IMR-90 (cell line): ENCODE measurements around the gene UBL7. TPM values are rescaled to one million over a fixed set of nuclear protein-coding genes. Genes with fewer than 3 reads are reported as not detected.
"Not testable (repeated sequence)": the region's sequence is repeated elsewhere in the genome, so short reads cannot be mapped to it uniquely, and the experiment has no call there.

Source experiments
- ATAC-seq: fragments of 200-7000 bp; cut with Tn5 transposase; 2 replicates; pipeline ENCODE4 v1.9.1; 2020; ENCODE audit warnings: low read depth, mild to moderate bottlenecking, moderate library complexity
- BruUV-seq: library from RNA; stranded (reverse); fragments of 400-500 nt; replicated peaks from 2 replicates; lab custom pipeline; 2021; lab: Mats Ljungman, UMichigan
- CTCF ChIA-PET: fragments of 300-600 bp; formaldehyde crosslinking; extraction: SDS; loops from one replicate; lab custom pipeline; 2021; ENCODE audit warnings: antibody characterized with exemption; lab: Yijun Ruan, JAX
- POLR2A ChIA-PET: fragments of 300-600 bp; sonication (Branson Sonifier 250); formaldehyde crosslinking; loops from one replicate; lab custom pipeline; 2022; ENCODE audit warnings: antibody characterized with exemption; ENCODE audit not compliant: unreplicated experiment; lab: Charles Lee
- DNase-seq: peaks from one replicate; pipeline ENCODE4 v3.0.0; 2013
- H2AFZ ChIP-seq: replicated peaks from 2 replicates; pipeline ENCODE3; 2013; ENCODE audit warnings: low read length, mild to moderate bottlenecking; ENCODE audit not compliant: poor library complexity
- H2AK5ac ChIP-seq: 2 replicates; pipeline ENCODE4 v1.6.1; 2013; ENCODE audit warnings: low read depth, low read length, inconsistent platforms
- H2AK9ac ChIP-seq: replicated peaks from 2 replicates; pipeline ENCODE3; 2013; ENCODE audit warnings: mild to moderate bottlenecking, low read depth, low read length, moderate library complexity; ENCODE audit not compliant: poor library complexity
- H2BK120ac ChIP-seq: 2 replicates; pipeline ENCODE4 v1.6.1; 2013; ENCODE audit warnings: low read depth, low read length, inconsistent platforms
- H2BK15ac ChIP-seq: 3 replicates; pipeline ENCODE4 v1.6.1; 2013; ENCODE audit warnings: low read depth, low read length, inconsistent platforms
- H2BK20ac ChIP-seq: 2 replicates; pipeline ENCODE4 v1.6.1; 2013; ENCODE audit warnings: low read depth, mild to moderate bottlenecking, inconsistent platforms, low read length, moderate library complexity
- H2BK5ac ChIP-seq: 2 replicates; pipeline ENCODE4 v1.6.1; 2013; ENCODE audit warnings: mild to moderate bottlenecking, low read depth, low read length, inconsistent platforms; ENCODE audit not compliant: poor library complexity, severe bottlenecking
- H3K14ac ChIP-seq: replicated peaks from 2 replicates; pipeline ENCODE4 v1.6.1; 2013; ENCODE audit warnings: low read depth, low read length, inconsistent platforms
- H3K18ac ChIP-seq: 2 replicates; pipeline ENCODE4 v1.6.1; 2013; ENCODE audit warnings: low read depth, low read length, control low read depth
- H3K23ac ChIP-seq: 2 replicates; pipeline ENCODE4 v1.6.1; 2013; ENCODE audit warnings: low read depth, low read length, inconsistent platforms
- H3K27ac ChIP-seq: 2 replicates; pipeline ENCODE4 v1.5.1; 2013; ENCODE audit warnings: mild to moderate bottlenecking, control low read depth, low read length; ENCODE audit not compliant: insufficient read depth
- H3K27me3 ChIP-seq: 2 replicates; pipeline ENCODE4 v1.6.1; 2013; ENCODE audit warnings: low read length; ENCODE audit not compliant: control insufficient read depth, insufficient read depth
- H3K36me3 ChIP-seq: 2 replicates; pipeline ENCODE4 v1.6.1; 2013; ENCODE audit warnings: low read length, mixed read lengths; ENCODE audit not compliant: control insufficient read depth, insufficient read depth
- H3K4ac ChIP-seq: 2 replicates; pipeline ENCODE4 v1.6.1; 2013; ENCODE audit warnings: low read depth, low read length, inconsistent platforms
- H3K4me1 ChIP-seq: 2 replicates; pipeline ENCODE4 v1.6.1; 2013; ENCODE audit warnings: low read length, mixed read lengths; ENCODE audit not compliant: control insufficient read depth, insufficient read depth
- H3K4me2 ChIP-seq: 2 replicates; pipeline ENCODE4 v1.6.1; 2013; ENCODE audit warnings: low read depth, mild to moderate bottlenecking, control low read depth, low read length, moderate library complexity
- H3K4me3 ChIP-seq: 2 replicates; pipeline ENCODE4 v1.5.1; 2013; ENCODE audit warnings: low read depth, mild to moderate bottlenecking, control low read depth, low read length, moderate library complexity; ENCODE audit not compliant: insufficient read depth
- H3K56ac ChIP-seq: 2 replicates; pipeline ENCODE4 v1.6.1; 2013; ENCODE audit warnings: low read length, inconsistent platforms; ENCODE audit not compliant: insufficient read depth; ENCODE audit errors: extremely low read depth
- H3K79me1 ChIP-seq, 2 experiments: 2 replicates each; pipeline ENCODE4 v1.6.1; 2013; ENCODE audit warnings: low read length in 2 of 2, inconsistent platforms in 1 of 2, low read depth in 1 of 2
- H3K9ac ChIP-seq: 2 replicates; pipeline ENCODE4 v1.6.1; 2013; ENCODE audit warnings: low read depth, low read length, control low read depth
- H3K9me1 ChIP-seq: 2 replicates; pipeline ENCODE4 v1.6.1; 2013; ENCODE audit warnings: low read length, inconsistent platforms; ENCODE audit not compliant: insufficient read depth
- H3K9me3 ChIP-seq: 2 replicates; pipeline ENCODE4 v1.6.1; 2013; ENCODE audit warnings: low read length; ENCODE audit not compliant: control insufficient read depth, insufficient read depth
- H4K20me1 ChIP-seq: 2 replicates; pipeline ENCODE4 v1.6.1; 2013; ENCODE audit warnings: low read length, inconsistent platforms; ENCODE audit not compliant: insufficient read depth
- H4K5ac ChIP-seq: 2 replicates; pipeline ENCODE4 v1.6.1; 2013; ENCODE audit warnings: mild to moderate bottlenecking, low read depth, low read length, control low read depth
- H4K8ac ChIP-seq, 2 experiments: 2 replicates each; pipeline ENCODE4 v1.6.1; 2013; ENCODE audit warnings: low read depth in 2 of 2, low read length in 2 of 2, control low read depth in 1 of 2, inconsistent platforms in 1 of 2
- H4K91ac ChIP-seq: 2 replicates; pipeline ENCODE4 v1.6.1; 2013; ENCODE audit warnings: low read depth, low read length, inconsistent platforms; ENCODE audit not compliant: insufficient read depth
- WGBS, 2 experiments: methylation state at CpG; one replicate each; pipeline versions ENCODE4 v1.1.5 to v1.1.7; 2013; ENCODE audit warnings: missing lambda C conversion rate in 2 of 2; ENCODE audit not compliant: insufficient read length in 1 of 2; ENCODE audit errors: extremely low coverage in 2 of 2; 5-methylcytosine and 5-hydroxymethylcytosine counted together
- dilution Hi-C: fragments of 300-500 bp; cut with HindIII; formaldehyde crosslinking; loops from one replicate; pipeline ENCODE4 v1.14.3; 2018; ENCODE audit warnings: low sequenced_read_pairs; ENCODE audit not compliant: unreplicated experiment
- in situ Hi-C: fragments of 300-500 bp; cut with MboI; formaldehyde crosslinking; loops from 3 replicates; pipeline ENCODE4 v1.14.3; 2019; ENCODE audit warnings: low sequenced_read_pairs, inconsistent platforms, mixed read lengths
- intact Hi-C: fragments of 100-400 bp; cut with micrococcal nuclease; formaldehyde crosslinking; loops from 2 replicates; pipeline ENCODE4 v1.10.0; 2022
- polyA plus RNA-seq, 3 experiments: library from polyadenylated mRNA; depleted of rRNA; stranded (reverse); fragments of >200 nt; gene quantifications; 2 replicates each; pipeline ENCODE4 v1.2.3, GENCODE V29; 2012; ENCODE audit warnings: low replicate concordance in 1 of 3
- total RNA-seq: library from RNA; depleted of rRNA; stranded (reverse); fragments of >200 nt; gene quantifications from 2 replicates; pipeline ENCODE4 v1.2.3, GENCODE V29; 2012

UBL7 gene
- total and polyA plus RNA-seq, 2 of the 4 experiments (the other 2 are of a cell fraction) = 68.1 to 78.4 TPM

DNA sequence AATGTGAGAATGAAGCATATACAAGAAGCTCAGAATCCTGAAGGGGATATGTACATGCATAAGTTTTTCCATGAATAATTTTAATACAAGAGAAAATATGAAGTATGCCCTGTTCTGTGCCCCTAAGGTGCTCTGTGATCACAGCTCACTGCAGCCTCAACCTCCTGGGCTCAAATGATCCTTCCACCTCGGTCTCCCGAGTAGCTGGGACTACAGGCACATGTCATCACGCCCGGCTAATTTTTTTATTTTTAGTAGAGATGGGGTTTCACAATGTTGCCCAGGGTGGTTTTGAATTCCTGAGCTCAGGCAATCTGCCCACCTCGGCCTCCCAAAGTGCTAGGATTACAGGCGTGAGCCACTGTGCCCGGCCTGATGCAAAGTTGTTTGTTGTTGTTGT lies 10.7 kb upstream of the UBL7 start:
- H4K20me1 ChIP-seq, H3K14ac ChIP-seq, H4K91ac ChIP-seq, H2BK15ac ChIP-seq, H3K79me1 ChIP-seq, H3K27ac ChIP-seq, H3K27me3 ChIP-seq, dilution Hi-C loops, H3K18ac ChIP-seq, H3K4me3 ChIP-seq, H3K36me3 ChIP-seq, in situ Hi-C loops, intact Hi-C loops, H3K4me2 ChIP-seq, H3K56ac ChIP-seq, H3K9me3 ChIP-seq, H3K9ac ChIP-seq, H2AFZ ChIP-seq, H3K4me1 ChIP-seq, H2BK5ac ChIP-seq, H3K23ac ChIP-seq, H3K9me1 ChIP-seq, DNase-seq, POLR2A ChIA-PET, H2BK20ac ChIP-seq, ATAC-seq, H2AK9ac ChIP-seq, BruUV-seq, H4K8ac ChIP-seq, H2AK5ac ChIP-seq, H2BK120ac ChIP-seq, H4K5ac ChIP-seq, H3K4ac ChIP-seq: not testable (repeated sequence)
- WGBS, 2 experiments = 92% methylated on average over 3 of the region's 7 CpGs; no CpG with 5 or more reads in 1 of the 2 experiments
- CTCF ChIA-PET = interaction anchor here (0.9 kb wide), 1 partner anchor 90 kb away, joined by 3 read pairs; no protein-coding TSS in a partner anchor
